Vagina (tissue), 2 donors: ENCODE measurements around the gene MSANTD1. TPM values are rescaled to one million over a fixed set of nuclear protein-coding genes. Genes with fewer than 3 reads are reported as not detected.

Source experiments
- DNase-seq, 2 donors: peaks; one replicate each; pipeline ENCODE4 v3.0.0-alpha.2; 2017; ENCODE audit errors: extremely low spot score in 2 of 2
- H3K27ac ChIP-seq: fragments of 200-600 bp; sonication (generic); one replicate; pipeline ENCODE4 v1.5.1; 2019
- H3K27me3 ChIP-seq: fragments of 200-600 bp; sonication (generic); one replicate; pipeline ENCODE4 v1.5.1; 2019
- H3K36me3 ChIP-seq, 2 donors: fragments of 200-600 bp; sonication (generic); one replicate each; pipeline ENCODE4 v1.5.1; 2017 to 2019
- H3K4me1 ChIP-seq: fragments of 200-600 bp; sonication (generic); one replicate; pipeline ENCODE4 v1.5.1; 2019
- H3K4me3 ChIP-seq, 2 donors: fragments of 200-600 bp; sonication (generic); 1 replicate in 1 of 2; 2 replicates in 1 of 2; pipeline ENCODE4 v1.5.1; 2016 to 2019
- H3K9me3 ChIP-seq: fragments of 200-600 bp; sonication (generic); one replicate; pipeline ENCODE4 v1.5.1; 2019
- CTCF ChIP-seq, 3 experiments: fragments of 450-650 bp in 2 of 3; fragments of 200-600 bp in 1 of 3; sonication (generic) in 1 of 3; IDR thresholded peaks; one replicate each; pipeline ENCODE4 v1.5.1; 2017 to 2019; ENCODE audit warnings: antibody characterized with exemption in 3 of 3, mild to moderate bottlenecking in 2 of 3, moderate library complexity in 2 of 3
- POLR2A ChIP-seq, 2 donors: fragments of 450-650 bp; IDR thresholded peaks; one replicate each; pipeline ENCODE4 v1.6.1; 2017; ENCODE audit warnings: antibody characterized with exemption in 2 of 2, mild to moderate bottlenecking in 2 of 2, moderate library complexity in 2 of 2
- POLR2AphosphoS5 ChIP-seq, 2 donors: sonication (generic); formaldehyde crosslinking; IDR thresholded peaks; one replicate each; pipeline ENCODE4 v1.9.0; 2017; ENCODE audit warnings: antibody characterized with exemption in 2 of 2, mild to moderate bottlenecking in 2 of 2, low read depth in 1 of 2; ENCODE audit not compliant: insufficient read depth in 1 of 2
- intact Hi-C: fragments of 100-400 bp; cut with DNase I; formaldehyde crosslinking; loops from one replicate; pipeline ENCODE4 v1.15.1; 2023
- total RNA-seq: library from RNA; depleted of rRNA; stranded (reverse); fragments of >200 nt; gene quantifications from one replicate; pipeline ENCODE4 v1.2.3, GENCODE V29; 2016

MSANTD1 gene
- total RNA-seq, 1 donor from 2014 or later, result 0.49 TPM

- no peaks in the 10 kb centered on the region for H3K27me3 ChIP-seq
- intact Hi-C loops, result no loop called here
- no peaks in the 10 kb centered on the region for H3K4me1 ChIP-seq
- H3K4me3 ChIP-seq, result no peak overlapping the region
- DNase-seq, result no peak
- no peak overlapping the region for H3K27ac ChIP-seq
- no peaks in the 10 kb centered on the region for H3K36me3 ChIP-seq
- no peak for TF ChIP-seq POLR2A (IDR thresholded peaks at IDR 0.05)
- no peak for TF ChIP-seq CTCF (IDR thresholded peaks at IDR 0.05)
- TF ChIP-seq POLR2AphosphoS5 (IDR thresholded peaks at IDR 0.05; ENCODE audit: insufficient read depth in 1 of 2, low read depth in 1 of 2), result no peak
- no peaks in the 10 kb centered on the region for H3K9me3 ChIP-seq
These were observed 1.5 kb downstream of the MSANTD1 start for GRCh38 chr4:3250438-3250955.

GRCh38 chr4:3250956-3251690 is 2.2 kb downstream of the MSANTD1 start:
- intact Hi-C loops, result no loop called here
- no peak for DNase-seq
- no peak overlapping the region for H3K4me3 ChIP-seq

GRCh38 chr4:3251691-3252479 is 2.9 kb downstream of the MSANTD1 start:
- Histone ChIP-seq H3K27ac (no peak overlapping the region), H3K9me3 (no peaks in the 10 kb centered on the region), H3K27me3 (no peaks in the 10 kb centered on the region), H3K36me3 (no peaks in the 10 kb centered on the region), H3K4me3 (no peak overlapping the region), H3K4me1 (no peaks in the 10 kb centered on the region)
- intact Hi-C loops, result no loop called here
- no peak for TF ChIP-seq POLR2A (IDR thresholded peaks at IDR 0.05)
- TF ChIP-seq CTCF (IDR thresholded peaks at IDR 0.05), result no peak
- TF ChIP-seq POLR2AphosphoS5 (IDR thresholded peaks at IDR 0.05; ENCODE audit: insufficient read depth in 1 of 2, low read depth in 1 of 2), result no peak
- no peak for DNase-seq

More at GRCh38 chr4:3250956-3251690, 2.2 kb downstream of the MSANTD1 start:
- TF ChIP-seq CTCF (IDR thresholded peaks at IDR 0.05) (no peak), POLR2AphosphoS5 (IDR thresholded peaks at IDR 0.05; ENCODE audit: insufficient read depth in 1 of 2, low read depth in 1 of 2) (no peak)
- Histone ChIP-seq H3K27ac (no peak overlapping the region), H3K27me3 (no peaks in the 10 kb centered on the region), H3K36me3 (no peaks in the 10 kb centered on the region), H3K9me3 (no peaks in the 10 kb centered on the region), H3K4me1 (no peaks in the 10 kb centered on the region)

GRCh38 chr4:3252480-3252828 is 3.5 kb downstream of the MSANTD1 start:
- Histone ChIP-seq H3K27me3 (no peaks in the 10 kb centered on the region), H3K9me3 (no peaks in the 10 kb centered on the region), H3K4me3 (no peak overlapping the region), H3K36me3 (no peaks in the 10 kb centered on the region), H3K27ac (no peak overlapping the region), H3K4me1 (no peaks in the 10 kb centered on the region)
- TF ChIP-seq CTCF (IDR thresholded peaks at IDR 0.05) (no peak), POLR2AphosphoS5 (IDR thresholded peaks at IDR 0.05; ENCODE audit: insufficient read depth in 1 of 2, low read depth in 1 of 2) (no peak), POLR2A (IDR thresholded peaks at IDR 0.05) (no peak)
- no peak for DNase-seq
- intact Hi-C loops, result no loop called here
